PFSK-1 (cell line): Measurements from ENCODE around the gene SMIM26.

Experiments used
- POLR2AphosphoS5 ChIP-seq: IDR thresholded peaks from 2 replicates; pipeline ENCODE4 v1.6.1; 2012; ENCODE audit warnings: low read depth, mild to moderate bottlenecking, control low read depth, low read length, moderate library complexity
- REST ChIP-seq, 2 experiments: IDR thresholded peaks; 2 replicates each; pipeline versions ENCODE4 v1.6.1 to v1.8.0; 2011 to 2012; ENCODE audit warnings: low read depth in 2 of 2, low read length in 2 of 2, control low read depth in 1 of 2, inconsistent platforms in 1 of 2, mild to moderate bottlenecking in 1 of 2, moderate library complexity in 1 of 2; ENCODE audit not compliant: insufficient read depth in 1 of 2

GRCh38 chr20:18533978-18534644, 33.1 kb upstream of the SMIM26 start:
- TF ChIP-seq POLR2AphosphoS5 (no peak), REST (IDR thresholded peaks at IDR 0.05; ENCODE audit: insufficient read depth in 1 of 2, low read depth in 2 of 2, low read length in 2 of 2) (no peak)
